ENCODE data around the gene KASH5.

The KASH5 gene

DNA sequence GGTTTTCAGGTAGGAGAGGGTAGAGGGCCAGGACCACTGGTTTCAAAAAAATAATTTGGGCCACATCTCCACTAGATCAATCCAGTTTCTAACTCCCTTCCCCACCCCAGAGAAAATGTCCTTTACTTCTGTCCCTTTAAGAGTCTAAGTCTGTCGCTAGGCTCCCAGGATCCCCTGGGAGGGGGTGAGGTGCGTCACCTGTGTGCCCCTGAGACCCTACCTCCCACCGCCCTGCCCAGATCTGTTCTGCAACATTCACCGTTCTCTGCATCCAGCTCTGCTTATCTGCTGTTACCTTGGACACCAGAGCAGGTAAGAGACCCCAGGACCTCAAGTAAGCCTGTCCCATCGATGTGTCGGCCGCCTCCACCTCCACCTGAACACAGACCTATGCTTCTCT is 37.1 kb downstream of the KASH5 start, which contains the start of gene GFY:
Gene GFY, plus strand, starts transcription at position 211 of the 400 bp plus-strand sequence. CDS start 1,043 bp downstream, outside the sequence.
- Histone ChIP-seq H3K27me3 (ENCODE audit: insufficient read depth, low read length, poor library complexity, severe bottlenecking) (no peaks in the 10 kb centered on the region), H3K4me3 (ENCODE audit: low read length, poor library complexity, severe bottlenecking) (peak within 1 kb of the TSS; percentile 50), H3K36me3 (ENCODE audit: insufficient read depth, low read length) (no peaks in the 10 kb centered on the region)

DNA sequence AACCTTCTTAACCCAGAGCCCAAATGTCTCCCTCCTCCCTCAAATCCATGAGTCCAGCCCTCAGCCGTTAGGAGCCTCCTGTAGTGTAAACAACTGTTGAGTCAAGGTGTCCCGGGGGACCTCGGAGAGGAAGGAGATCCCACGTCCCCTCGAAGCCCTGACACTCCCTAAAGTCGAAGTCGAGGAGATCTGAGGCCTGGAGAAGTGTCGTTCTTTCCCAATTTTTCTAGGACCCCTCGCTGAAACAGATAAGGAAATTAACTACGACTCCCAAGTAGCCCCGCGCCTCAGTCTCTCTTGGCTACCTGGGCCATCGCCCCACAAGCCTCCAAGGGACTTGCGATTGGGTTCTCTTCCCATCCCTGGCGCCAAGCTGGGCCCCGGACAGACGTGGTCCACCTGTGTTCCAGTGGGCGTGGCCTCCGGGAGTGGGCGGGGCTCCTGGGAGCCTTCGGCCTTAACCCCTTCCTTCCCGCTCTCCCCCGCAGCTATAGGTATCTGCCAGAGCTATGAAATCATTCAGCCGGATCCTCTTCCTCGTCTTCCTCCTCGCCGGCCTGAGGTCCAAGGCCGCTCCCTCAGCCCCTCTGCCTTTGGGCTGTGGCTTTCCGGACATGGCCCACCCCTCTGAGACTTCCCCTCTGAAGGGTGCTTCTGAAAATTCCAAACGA is 38.0 kb downstream of the KASH5 start:
- Histone ChIP-seq H3K4me1 (ENCODE audit: insufficient read depth, low read length, poor library complexity, severe bottlenecking) (peaks cover 35% of the 10 kb centered on the region), H3K9ac (ENCODE audit: low read depth, low read length, poor library complexity, severe bottlenecking) (no peak overlapping the region)

More for the DNA sequence above, 37.1 kb downstream of the KASH5 start, which contains the start of gene GFY:
- Histone ChIP-seq H3K9me3 (ENCODE audit: insufficient read depth, low read depth, low read length) (no peaks in the 10 kb centered on the region), H3K4me1 (ENCODE audit: insufficient read depth, low read length, poor library complexity, severe bottlenecking) (peaks cover 31% of the 10 kb centered on the region), H3K79me2 (ENCODE audit: insufficient read depth, low read length) (no peaks in the 10 kb centered on the region), H3K9ac (ENCODE audit: low read depth, low read length, poor library complexity, severe bottlenecking) (peak within 1 kb of the TSS; percentile 50), H3F3A (ENCODE audit: low read depth) (no peaks in the 10 kb centered on the region), H3K9me2 (replicated peaks; ENCODE audit: low read depth, low read length) (no peaks in the 10 kb centered on the region), H3K4me2 (ENCODE audit: low read depth, low read length, poor library complexity, severe bottlenecking) (peak within 1 kb of the TSS; percentile 68), H4K20me1 (ENCODE audit: insufficient read depth, low read length, poor library complexity, severe bottlenecking) (no peaks in the 10 kb centered on the region), H2AFZ (ENCODE audit: low read length) (no peak within 1 kb of the TSS)
- TF ChIP-seq, protein P1, sequence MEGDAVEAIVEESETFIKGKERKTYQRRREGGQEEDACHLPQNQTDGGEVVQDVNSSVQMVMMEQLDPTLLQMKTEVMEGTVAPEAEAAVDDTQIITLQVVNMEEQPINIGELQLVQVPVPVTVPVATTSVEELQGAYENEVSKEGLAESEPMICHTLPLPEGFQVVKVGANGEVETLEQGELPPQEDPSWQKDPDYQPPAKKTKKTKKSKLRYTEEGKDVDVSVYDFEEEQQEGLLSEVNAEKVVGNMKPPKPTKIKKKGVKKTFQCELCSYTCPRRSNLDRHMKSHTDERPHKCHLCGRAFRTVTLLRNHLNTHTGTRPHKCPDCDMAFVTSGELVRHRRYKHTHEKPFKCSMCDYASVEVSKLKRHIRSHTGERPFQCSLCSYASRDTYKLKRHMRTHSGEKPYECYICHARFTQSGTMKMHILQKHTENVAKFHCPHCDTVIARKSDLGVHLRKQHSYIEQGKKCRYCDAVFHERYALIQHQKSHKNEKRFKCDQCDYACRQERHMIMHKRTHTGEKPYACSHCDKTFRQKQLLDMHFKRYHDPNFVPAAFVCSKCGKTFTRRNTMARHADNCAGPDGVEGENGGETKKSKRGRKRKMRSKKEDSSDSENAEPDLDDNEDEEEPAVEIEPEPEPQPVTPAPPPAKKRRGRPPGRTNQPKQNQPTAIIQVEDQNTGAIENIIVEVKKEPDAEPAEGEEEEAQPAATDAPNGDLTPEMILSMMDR (conservative IDR thresholded peaks at IDR 0.05; ENCODE audit: low read length): no peak
- TF ChIP-seq EZH2phosphoT487 (IDR thresholded peaks at IDR 0.05; ENCODE audit: borderline replicate concordance): no peak

DNA sequence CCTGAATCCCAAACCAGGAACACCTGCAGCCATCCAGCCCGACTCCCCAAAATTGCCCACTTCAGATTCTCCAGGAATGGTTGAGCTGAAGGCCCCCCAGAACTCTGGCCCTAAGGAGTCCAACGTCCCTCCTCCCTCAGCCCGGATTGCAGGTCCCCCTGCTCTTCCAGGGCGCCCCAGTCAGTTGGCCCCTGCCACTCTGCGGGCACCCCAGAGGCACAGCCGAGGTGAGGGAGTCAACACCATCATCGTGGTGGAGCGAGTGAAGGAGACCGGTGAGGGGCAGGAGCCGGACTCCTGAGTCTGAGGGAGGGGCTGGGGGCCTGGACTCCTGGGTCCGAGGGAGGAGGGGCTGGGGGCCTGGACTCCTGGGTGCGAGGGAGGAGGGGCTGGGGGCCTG is 39.3 kb downstream of the KASH5 start:
- Histone ChIP-seq H3K79me2 (ENCODE audit: insufficient read depth, low read length) (no peaks in the 10 kb centered on the region), H4K20me1 (ENCODE audit: insufficient read depth, low read length, poor library complexity, severe bottlenecking) (no peaks in the 10 kb centered on the region), H3K27me3 (ENCODE audit: insufficient read depth, low read length, poor library complexity, severe bottlenecking) (no peaks in the 10 kb centered on the region), H2AFZ (ENCODE audit: low read length) (no peak overlapping the region), H3K4me1 (ENCODE audit: insufficient read depth, low read length, poor library complexity, severe bottlenecking) (peaks cover 35% of the 10 kb centered on the region), H3K36me3 (ENCODE audit: insufficient read depth, low read length) (no peaks in the 10 kb centered on the region), H3K4me2 (ENCODE audit: low read depth, low read length, poor library complexity, severe bottlenecking) (no peak overlapping the region), H3K4me3 (ENCODE audit: low read length, poor library complexity, severe bottlenecking) (no peak overlapping the region), H3F3A (ENCODE audit: low read depth) (no peaks in the 10 kb centered on the region), H3K9me3 (ENCODE audit: insufficient read depth, low read depth, low read length) (no peaks in the 10 kb centered on the region), H3K9ac (ENCODE audit: low read depth, low read length, poor library complexity, severe bottlenecking) (no peak overlapping the region), H3K9me2 (replicated peaks; ENCODE audit: low read depth, low read length) (no peaks in the 10 kb centered on the region)
- no peak for TF ChIP-seq EZH2phosphoT487 (IDR thresholded peaks at IDR 0.05; ENCODE audit: borderline replicate concordance)
- TF ChIP-seq, protein P1 (conservative IDR thresholded peaks at IDR 0.05; ENCODE audit: low read length): no peak

More for the DNA sequence above, 38.0 kb downstream of the KASH5 start:
- no peak overlapping the region for H3K4me2 ChIP-seq (ENCODE audit: low read depth, low read length, poor library complexity, severe bottlenecking)
- H4K20me1 ChIP-seq (ENCODE audit: insufficient read depth, low read length, poor library complexity, severe bottlenecking): no peaks in the 10 kb centered on the region
- no peaks in the 10 kb centered on the region for H3K9me3 ChIP-seq (ENCODE audit: insufficient read depth, low read depth, low read length)
- no peaks in the 10 kb centered on the region for H3F3A ChIP-seq (ENCODE audit: low read depth)
- H2AFZ ChIP-seq (ENCODE audit: low read length): no peak overlapping the region
- H3K79me2 ChIP-seq (ENCODE audit: insufficient read depth, low read length): no peaks in the 10 kb centered on the region
- no peaks in the 10 kb centered on the region for H3K9me2 ChIP-seq (replicated peaks; ENCODE audit: low read depth, low read length)
- no peak for TF ChIP-seq EZH2phosphoT487 (IDR thresholded peaks at IDR 0.05; ENCODE audit: borderline replicate concordance)
- TF ChIP-seq, protein P1 (conservative IDR thresholded peaks at IDR 0.05; ENCODE audit: low read length): no peak
- no peaks in the 10 kb centered on the region for H3K27me3 ChIP-seq (ENCODE audit: insufficient read depth, low read length, poor library complexity, severe bottlenecking)
- H3K36me3 ChIP-seq (ENCODE audit: insufficient read depth, low read length): no peaks in the 10 kb centered on the region
- H3K4me3 ChIP-seq (ENCODE audit: low read length, poor library complexity, severe bottlenecking): no peak overlapping the region

Measured in Loucy (cell line).